Vagina (tissue), 2 donors: Measurements from ENCODE around the gene ADGRF1.

Source experiments
- CTCF ChIP-seq, 3 experiments: fragments of 450-650 bp in 2 of 3; fragments of 200-600 bp in 1 of 3; sonication (generic) in 1 of 3; IDR thresholded peaks; one replicate each; pipeline ENCODE4 v1.5.1; 2017 to 2019; ENCODE audit warnings: antibody characterized with exemption in 3 of 3, mild to moderate bottlenecking in 2 of 3, moderate library complexity in 2 of 3
- POLR2A ChIP-seq, 2 donors: fragments of 450-650 bp; IDR thresholded peaks; one replicate each; pipeline ENCODE4 v1.6.1; 2017; ENCODE audit warnings: antibody characterized with exemption in 2 of 2, mild to moderate bottlenecking in 2 of 2, moderate library complexity in 2 of 2

GRCh38 chr6:47034421-47034820, 7.7 kb downstream of the ADGRF1 start:
- TF ChIP-seq CTCF (IDR thresholded peaks at IDR 0.05) (no peak), POLR2A (IDR thresholded peaks at IDR 0.05) (no peak)
